K562 (cell line): ENCODE measurements around the gene CBFA2T2. TPM values are rescaled to one million over a fixed set of nuclear protein-coding genes. Genes with fewer than 3 reads are reported as not detected.

Source experiments
- ATAC-seq: fragments of 200-7000 bp; cut with Tn5 transposase; 3 replicates; pipeline ENCODE4 v1.9.1; 2020; ENCODE audit warnings: moderate library complexity
- BruUV-seq: library from RNA; stranded (reverse); fragments of 400-500 nt; replicated peaks from 2 replicates; lab custom pipeline; 2021; lab: Mats Ljungman, UMichigan
- CTCF ChIA-PET: fragments of 300-600 bp; formaldehyde crosslinking; extraction: SDS; loops from one replicate; lab custom pipeline; 2021; ENCODE audit warnings: low intra/inter-chr PET ratio; lab: Yijun Ruan, JAX
- POLR2A ChIA-PET: fragments of 300-600, 350-650 bp; sonication (Branson Sonifier 250); formaldehyde crosslinking; extraction: SDS; loops from one replicate; lab custom pipeline; 2021; ENCODE audit warnings: antibody characterized with exemption, inconsistent platforms; lab: Yijun Ruan, JAX
- DNase-seq, 4 experiments: peaks; one replicate each; pipeline versions ENCODE4 v3.0.0 to v3.0.0-alpha.2; 2011 to 2018; ENCODE audit warnings: low spot score in 3 of 4, mixed read lengths in 3 of 4; ENCODE audit errors: extremely low read depth in 1 of 4
- FAIRE-seq: peaks from 2 replicates; lab custom pipeline; 2011; peaks lifted over from hg19 to GRCh38; lab: Jason Lieb, UNC
- H2AFZ ChIP-seq: 2 replicates; pipeline ENCODE4 v1.6.0; 2011; ENCODE audit warnings: low read depth, low read length, control low read depth, inconsistent platforms
- H3K27ac ChIP-seq: fragments of 200-600 bp; 3 replicates; pipeline ENCODE4 v1.8.0; 2011; ENCODE audit warnings: low read depth, mild to moderate bottlenecking, control low read depth, inconsistent platforms, low read length, moderate library complexity, mixed read lengths; ENCODE audit errors: extremely low read depth
- H3K27me3 ChIP-seq, 2 experiments: fragments of 300-600 bp in 1 of 2; 2 replicates in 1 of 2; 3 replicates in 1 of 2; pipeline versions ENCODE4 v1.6.0 to v1.8.0; 2011; ENCODE audit warnings: inconsistent platforms in 2 of 2, low read length in 2 of 2, mild to moderate bottlenecking in 1 of 2, mixed read lengths in 1 of 2, moderate library complexity in 1 of 2; ENCODE audit not compliant: control insufficient read depth in 2 of 2, insufficient read depth in 2 of 2
- H3K36me3 ChIP-seq: fragments of 300-600 bp; 3 replicates; pipeline ENCODE4 v1.8.0; 2011; ENCODE audit warnings: mild to moderate bottlenecking, low read length, inconsistent platforms; ENCODE audit not compliant: control insufficient read depth, insufficient read depth
- H3K4me1 ChIP-seq, 2 experiments: fragments of 200-600 bp in 1 of 2; replicated peaks in 1 of 2; 2 replicates in 1 of 2; 3 replicates in 1 of 2; pipeline versions ENCODE4 v1.5.1 to v1.8.0; 2011; ENCODE audit warnings: inconsistent platforms in 2 of 2, low read length in 2 of 2, mild to moderate bottlenecking in 1 of 2, mixed read lengths in 1 of 2, moderate library complexity in 1 of 2; ENCODE audit not compliant: control insufficient read depth in 2 of 2, insufficient read depth in 2 of 2
- H3K4me2 ChIP-seq: 2 replicates; pipeline ENCODE4 v1.6.1; 2011; ENCODE audit warnings: low read length, control low read depth, inconsistent platforms, mixed read lengths; ENCODE audit not compliant: insufficient read depth
- H3K4me3 ChIP-seq: fragments of 200-600 bp; sonication (generic), shearing (Covaris generic); 2 replicates; pipeline ENCODE4 v1.5.1; 2016; ENCODE audit warnings: control low read depth, inconsistent platforms
- H3K79me2 ChIP-seq: fragments of 200-600 bp; 3 replicates; pipeline ENCODE4 v1.8.0; 2011; ENCODE audit warnings: low read length, inconsistent platforms; ENCODE audit not compliant: control insufficient read depth, insufficient read depth
- H3K9ac ChIP-seq, 2 experiments: 2 replicates each; pipeline versions ENCODE4 v1.6.0 to v1.6.1; 2011; ENCODE audit warnings: low read depth in 2 of 2, low read length in 2 of 2, control low read depth in 1 of 2, inconsistent platforms in 1 of 2, mild to moderate bottlenecking in 1 of 2, mixed read lengths in 1 of 2; ENCODE audit not compliant: insufficient read depth in 1 of 2
- H3K9me1 ChIP-seq: one replicate; pipeline ENCODE4 v1.6.0; 2011; ENCODE audit warnings: inconsistent platforms, mild to moderate bottlenecking, low read length, moderate library complexity; ENCODE audit not compliant: control insufficient read depth, insufficient read depth
- H3K9me3 ChIP-seq: replicated peaks from 2 replicates; pipeline ENCODE4 v1.5.1; 2011; ENCODE audit warnings: low read depth, low read length, inconsistent platforms; ENCODE audit not compliant: control insufficient read depth, insufficient read depth
- H4K20me1 ChIP-seq: replicated peaks from 2 replicates; pipeline ENCODE4 v1.6.1; 2011; ENCODE audit warnings: low read length, inconsistent platforms, mixed read lengths; ENCODE audit not compliant: control insufficient read depth, insufficient read depth
- BRD9 ChIP-seq: fragments of 450-650 bp; IDR thresholded peaks from 2 replicates; pipeline ENCODE4 v1.6.1; 2018; ENCODE audit warnings: low read depth; ENCODE audit not compliant: partially characterized antibody
- NR2C2 ChIP-seq, 2 experiments: fragments of 200-800 bp in 1 of 2; sonication (Bioruptor generic) in 1 of 2; sonication (generic) in 1 of 2; formaldehyde crosslinking in 1 of 2; IDR thresholded peaks; 2 replicates each; pipeline versions ENCODE4 v1.6.1 to v1.8.0; 2016 to 2022; ENCODE audit warnings: mild to moderate bottlenecking in 1 of 2, missing compliant biosample characterization in 1 of 2, missing genetic modification characterization in 1 of 2, missing genetic modification reagents in 1 of 2
- ZKSCAN8 ChIP-seq: fragments of 200-800 bp; sonication (Bioruptor generic); IDR thresholded peaks from 2 replicates; pipeline ENCODE4 v1.6.1; 2016; ENCODE audit warnings: missing genetic modification characterization, missing compliant biosample characterization
- WGBS: fragments of 100-300 bp; shearing (Covaris generic); methylation state at CpG from one replicate; pipeline ENCODE4 v1.1.6; 2016; ENCODE audit warnings: low coverage, mixed read lengths; ENCODE audit not compliant: insufficient coverage; ENCODE audit errors: missing lambda C conversion rate; 5-methylcytosine and 5-hydroxymethylcytosine counted together
- in situ Hi-C: fragments of 300-500 bp; cut with MboI; formaldehyde crosslinking; loops from 4 replicates; pipeline ENCODE4 v1.15.0; 2018; ENCODE audit warnings: inconsistent platforms, mixed read lengths
- intact Hi-C: fragments of 100-400 bp; cut with micrococcal nuclease; formaldehyde crosslinking; loops from 2 replicates; pipeline ENCODE4 v1.14.2; 2022
- polyA plus RNA-seq, 8 experiments: library from polyadenylated mRNA; depleted of rRNA in 4 of 8; stranded (reverse) in 5 of 8; unstranded in 3 of 8; fragments of >200 nt; fragmentation: Nextera tagmentation in 2 of 8; fragmentation: Illumina TruSeq in 1 of 8; extraction: Ambion mirVana in 2 of 8; extraction: Trizol in 1 of 8; gene quantifications; 2 replicates each; pipeline versions ENCODE4 v1.2.1 to v1.2.3, GENCODE V29; 2011 to 2014; ENCODE audit warnings: inconsistent platforms in 1 of 8, missing spikeins in 1 of 8
- total RNA-seq, 7 experiments: library from RNA; depleted of rRNA in 6 of 7; stranded (reverse); fragments of >200 nt in 6 of 7; fragmentation: Illumina TruSeq in 2 of 7; extraction: Trizol in 2 of 7; gene quantifications; 2 replicates each; pipeline versions ENCODE4 v1.2.1 to v1.2.3, GENCODE V29; 2011 to 2021; ENCODE audit warnings: low replicate concordance in 1 of 7

Gene CBFA2T2
- total and polyA plus RNA-seq, 9 of the 15 experiments (the other 6 are each of a cell fraction or from before 2014, with no cell fraction given): 0.27 to 9.6 (median 5.8) TPM

GRCh38 chr20:33687370-33687915 is 197.5 kb downstream of the CBFA2T2 start (continued):
- TF ChIP-seq NR2C2 (CRISPR knock-in tag; IDR thresholded peaks at IDR 0.05): no peak
- TF ChIP-seq NR2C2 (tag; IDR thresholded peaks at IDR 0.05): no peak

- TF ChIP-seq BRD9 (no peak), ZKSCAN8 (CRISPR knock-in tag) (peak; percentile 91)
- no peaks in the 10 kb centered on the region for H3K9me3 ChIP-seq
- in situ Hi-C loops: no loop called here
- peak overlapping the region in 1 of 2 experiments; percentile 7; a peak in 2 of 4 replicates for H3K9ac ChIP-seq
- CTCF ChIA-PET: no interaction called here
- peaks cover 14% of the 10 kb centered on the region; the same call in 1 of the 2 replicates for H4K20me1 ChIP-seq
- peak overlapping the region; percentile 56; the same call in 1 of the 2 replicates for H3K4me2 ChIP-seq
- H3K36me3 ChIP-seq: peaks cover 7% of the 10 kb centered on the region; the same call in 1 of the 3 replicates
- H3K9me1 ChIP-seq: no peaks in the 10 kb centered on the region
- peaks cover 40 to 56% of the 10 kb centered on the region in 2 experiments for H3K4me1 ChIP-seq
- H2AFZ ChIP-seq: no peak overlapping the region
- POLR2A ChIA-PET: interaction anchor here (1.1 to 1.3 kb wide), 2 partner anchors 18 to 71 kb away, joined by 3 read pairs; no protein-coding TSS in a partner anchor
- intact Hi-C loops: loop anchor here (5.0 kb wide), 2 partner anchors 44 to 124 kb away; partner anchors contain the start of genes CHMP4B and ZNF341
- DNase-seq (no peak), ATAC-seq (no peak), FAIRE-seq (no peak)
- 58% methylated on average over 3 of the region's 3 CpGs for WGBS
- no TSS peak for BruUV-seq
- H3K4me3 ChIP-seq: no peak overlapping the region
- peaks cover 23% of the 10 kb centered on the region for H3K79me2 ChIP-seq
- peak overlapping the region; percentile 51 for H3K27ac ChIP-seq
- no peaks in the 10 kb centered on the region for H3K27me3 ChIP-seq
Measured at GRCh38 chr20:33687993-33688937, 198.4 kb downstream of the CBFA2T2 start.
